ENCODE data around the gene LACC1.

The LACC1 gene

GRCh38 chr13:43894438-43894837, 14.7 kb downstream of the LACC1 start:
- no peak for DNase-seq

DNA sequence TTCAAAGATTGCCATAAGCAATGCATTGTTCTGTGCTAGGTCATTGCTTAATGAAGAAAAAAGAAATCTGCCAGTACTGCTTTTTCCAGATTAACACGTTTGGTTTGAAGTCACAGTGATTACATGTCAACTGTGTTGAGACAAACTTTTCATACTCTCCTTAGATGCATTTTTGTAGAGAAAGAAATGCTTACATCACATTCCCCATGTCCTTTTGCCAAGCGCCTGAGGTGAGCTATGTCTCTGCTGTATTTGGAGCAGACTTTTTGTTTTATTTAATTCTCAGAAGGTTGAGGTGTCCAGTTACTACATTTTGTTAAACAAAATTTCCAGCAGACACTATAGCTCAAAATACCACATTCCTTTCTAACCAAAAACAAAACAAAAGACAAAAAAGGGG, 16.2 kb downstream of the LACC1 start:
- no peak for DNase-seq

- DNase-seq = peak; percentile 17
Measured at GRCh38 chr13:43905435-43906031, 25.8 kb downstream of the LACC1 start.

DNA sequence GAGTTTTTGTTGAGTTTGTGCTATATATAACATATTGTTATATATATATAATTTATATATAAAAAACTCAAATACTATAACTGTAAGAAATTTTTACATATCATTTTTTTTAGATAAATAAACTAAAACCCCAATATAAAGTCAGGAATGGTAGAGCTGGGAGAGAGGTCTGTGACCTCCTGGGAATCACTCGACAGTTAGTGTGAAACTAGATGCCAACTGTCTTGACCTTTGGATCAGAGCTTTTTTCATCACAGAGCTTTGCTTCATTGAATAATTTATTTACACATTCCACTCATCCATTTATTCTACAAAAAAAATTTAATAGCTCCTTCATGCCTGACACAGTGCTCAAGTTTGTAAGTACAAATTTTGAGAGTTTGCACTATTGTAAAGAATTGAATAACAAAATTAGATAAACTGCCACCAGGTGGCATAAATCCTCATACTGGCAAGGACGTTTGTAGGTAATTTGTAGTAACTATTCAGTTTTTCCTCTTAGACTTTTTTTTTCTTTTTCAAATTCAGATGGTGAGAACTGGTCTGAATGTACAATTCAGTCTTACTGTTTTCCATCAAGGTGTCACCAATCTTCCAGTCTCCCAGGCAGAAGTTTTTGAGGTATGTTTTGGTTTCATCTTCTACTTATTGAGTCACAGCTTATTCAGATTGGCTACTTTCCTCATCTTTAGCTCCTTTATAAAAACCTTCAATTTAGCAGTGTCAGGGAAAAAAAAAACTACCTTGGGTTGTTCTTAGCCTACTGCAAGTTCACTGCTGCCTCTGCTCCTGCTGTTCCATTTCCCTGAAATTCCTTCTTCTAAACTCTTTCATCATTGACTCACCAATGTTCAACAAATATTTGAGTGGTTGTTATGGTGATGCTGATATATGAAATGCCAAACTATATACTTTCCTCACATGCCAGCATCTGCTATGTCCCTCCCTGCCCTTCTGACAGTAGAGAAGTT, 28.7 kb downstream of the LACC1 start:
- DNase-seq = no peak

- no peak for DNase-seq
Measured at GRCh38 chr13:43910856-43911255, 31.2 kb downstream of the LACC1 start.

DNA sequence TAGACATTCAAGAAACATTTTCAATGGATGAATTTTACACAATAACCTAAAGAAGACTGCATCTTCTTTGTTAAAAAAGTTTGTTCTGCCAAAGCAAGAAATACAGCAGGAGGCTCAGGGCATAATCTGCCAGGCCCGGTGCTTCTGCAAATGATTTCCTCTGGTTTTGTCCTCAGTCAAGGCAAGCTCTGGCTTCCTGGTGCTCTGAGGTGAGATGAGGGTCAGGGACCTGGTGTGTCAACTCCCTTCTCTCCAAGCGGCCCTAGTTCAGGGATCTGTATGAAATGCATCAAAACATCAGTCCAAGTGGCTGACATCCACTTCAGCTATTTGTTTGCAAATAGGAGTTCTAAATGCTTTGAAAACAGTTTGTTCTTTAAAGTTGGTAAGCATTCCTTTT, 31.6 kb downstream of the LACC1 start:
- no peak for DNase-seq

DNA sequence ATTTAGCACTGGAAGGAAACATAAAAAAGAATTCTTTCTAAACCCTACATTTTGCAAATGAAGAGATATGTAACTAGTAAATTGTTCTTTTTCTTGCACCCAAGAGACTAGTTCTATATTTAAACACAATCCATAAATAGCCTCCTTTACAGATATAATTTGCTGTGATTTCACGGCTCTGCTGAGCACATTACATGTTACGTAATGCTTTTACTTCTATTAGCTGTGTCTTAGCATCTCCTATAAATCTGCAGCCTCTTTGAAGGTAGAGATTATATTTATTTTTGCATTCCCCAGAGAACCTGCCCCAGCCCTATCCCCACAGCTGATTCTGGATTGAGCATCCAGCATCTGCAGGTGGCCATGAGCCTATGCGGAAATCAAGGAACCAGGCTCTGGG, 32.2 kb downstream of the LACC1 start:
- no peak for DNase-seq

DNA sequence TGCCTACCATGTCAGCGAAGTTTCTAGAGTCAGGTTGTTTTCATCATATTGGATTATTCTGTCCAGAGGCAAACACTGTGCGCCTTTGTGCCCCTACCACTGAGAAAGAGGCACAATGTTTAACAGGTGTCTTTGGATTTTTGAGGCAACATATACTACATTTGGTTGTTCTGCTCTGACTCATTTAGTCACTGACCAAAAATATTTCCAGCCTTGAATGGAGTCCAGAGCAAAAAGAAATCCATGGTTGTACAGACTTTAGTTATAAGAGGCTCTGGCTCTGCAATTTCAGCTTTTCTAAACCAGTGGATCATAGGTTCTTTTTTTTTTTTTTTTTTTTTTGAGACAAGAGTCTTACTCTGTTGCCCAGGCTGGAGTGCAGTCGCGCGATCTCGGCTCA, 35.7 kb downstream of the LACC1 start:
- no peak for DNase-seq

DNA sequence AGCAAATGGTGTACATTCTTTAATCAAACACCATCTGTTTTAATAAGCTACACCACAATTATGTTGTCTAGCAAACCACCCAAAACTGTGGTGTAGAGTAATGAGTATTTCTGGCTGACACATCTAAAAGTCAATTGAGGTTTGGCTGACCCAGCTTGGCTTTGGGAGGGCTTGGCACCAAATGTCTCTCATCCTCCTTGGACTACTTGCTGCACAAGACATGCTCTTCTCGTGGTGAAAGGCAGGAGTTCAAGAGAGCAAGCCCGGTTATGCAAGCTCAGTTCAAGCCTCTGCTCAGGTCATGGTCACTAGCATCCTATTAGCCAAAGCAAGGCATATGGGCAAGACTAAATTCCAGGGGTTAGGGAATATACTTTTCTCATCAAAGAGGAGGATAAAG, 37.1 kb downstream of the LACC1 start:
- DNase-seq = no peak

- DNase-seq = no peak
Measured at GRCh38 chr13:43918636-43919035, 38.9 kb downstream of the LACC1 start.

DNA sequence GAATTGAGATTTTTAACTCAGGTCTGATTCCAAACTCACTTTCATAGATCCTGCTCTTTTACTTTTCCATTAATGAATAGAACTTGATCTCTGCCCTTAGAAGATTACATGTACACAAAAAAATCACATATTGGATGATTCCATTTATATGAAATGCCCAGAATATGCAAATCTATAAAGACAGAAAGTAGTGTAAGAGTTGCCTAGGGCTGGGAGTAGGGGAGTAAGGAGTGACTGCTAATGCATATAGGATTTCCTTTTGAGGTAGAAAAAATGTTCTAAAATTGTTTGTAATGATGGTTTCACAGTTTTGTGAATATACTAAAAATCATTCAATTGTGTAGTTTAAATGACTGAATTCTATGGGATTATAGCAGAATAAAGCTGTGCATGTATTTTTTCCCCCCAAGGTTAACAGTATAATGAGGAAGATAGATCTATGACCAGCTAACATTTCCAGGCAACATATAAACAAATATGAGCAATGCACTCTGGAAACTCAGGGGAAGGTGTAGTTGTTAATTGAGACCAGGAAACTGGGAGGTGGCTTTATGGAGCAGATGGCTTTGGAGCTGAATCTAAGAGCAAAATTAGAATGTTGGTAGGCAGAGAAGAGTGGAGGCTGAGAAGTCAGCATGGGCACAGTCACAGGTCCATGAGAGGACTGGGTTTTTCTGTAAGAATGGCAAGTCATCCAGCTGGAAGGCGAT, 41.4 kb downstream of the LACC1 start:
- no peak for DNase-seq

- DNase-seq = no peak
Measured at GRCh38 chr13:43924549-43925245, 45.0 kb downstream of the LACC1 start.

GRCh38 chr13:43929947-43930346, 50.2 kb downstream of the LACC1 start:
- no peak for DNase-seq

- no peak for DNase-seq
Measured at GRCh38 chr13:43933378-43933777, 53.7 kb downstream of the LACC1 start.

- DNase-seq = no peak
Measured at GRCh38 chr13:43934273-43934672, 54.6 kb downstream of the LACC1 start.

DNA sequence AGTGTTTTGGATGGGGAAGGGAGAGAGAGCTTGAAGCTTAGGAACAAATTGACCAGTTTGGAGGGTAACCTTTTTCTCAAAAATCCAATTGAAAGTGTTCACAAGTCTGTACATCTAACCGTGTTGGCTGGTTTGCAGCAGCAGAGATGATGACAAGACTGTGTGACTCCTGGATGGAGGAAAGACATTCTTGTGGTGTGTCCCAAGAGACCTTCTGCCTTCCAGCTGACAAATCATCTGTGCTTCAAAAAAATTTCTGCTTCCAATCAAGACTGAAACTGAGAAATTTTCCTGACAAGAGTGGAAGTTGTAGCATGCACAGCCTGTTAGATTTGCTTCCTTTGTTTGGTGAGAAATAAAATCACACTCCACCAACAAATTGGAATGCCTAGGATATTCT, 56.2 kb downstream of the LACC1 start:
- no peak for DNase-seq

GRCh38 chr13:43936647-43937046, 56.9 kb downstream of the LACC1 start:
- no peak for DNase-seq

GRCh38 chr13:43937839-43938238, 58.1 kb downstream of the LACC1 start:
- DNase-seq = no peak

DNA sequence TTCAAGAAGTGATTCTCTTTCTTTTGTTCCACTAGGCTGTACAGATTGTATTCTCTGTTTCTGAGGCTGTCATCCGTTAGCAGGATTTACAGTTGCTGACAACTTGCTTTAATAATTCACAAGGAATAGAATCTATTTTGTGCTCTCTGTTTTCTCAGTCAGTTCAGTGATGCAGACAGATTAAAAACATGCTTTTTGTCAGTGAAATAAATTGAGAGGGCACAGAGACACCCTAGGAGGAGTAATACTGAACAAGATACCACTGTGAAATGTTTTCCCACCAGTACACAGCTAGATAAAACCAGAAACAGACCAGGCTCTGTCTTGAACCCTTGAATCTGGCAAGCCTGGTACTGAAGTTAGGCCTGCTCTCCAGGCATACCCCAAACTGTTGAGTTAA, 58.7 kb downstream of the LACC1 start:
- DNase-seq = no peak

GRCh38 chr13:43939086-43939485, 59.4 kb downstream of the LACC1 start:
- no peak for DNase-seq

DNA sequence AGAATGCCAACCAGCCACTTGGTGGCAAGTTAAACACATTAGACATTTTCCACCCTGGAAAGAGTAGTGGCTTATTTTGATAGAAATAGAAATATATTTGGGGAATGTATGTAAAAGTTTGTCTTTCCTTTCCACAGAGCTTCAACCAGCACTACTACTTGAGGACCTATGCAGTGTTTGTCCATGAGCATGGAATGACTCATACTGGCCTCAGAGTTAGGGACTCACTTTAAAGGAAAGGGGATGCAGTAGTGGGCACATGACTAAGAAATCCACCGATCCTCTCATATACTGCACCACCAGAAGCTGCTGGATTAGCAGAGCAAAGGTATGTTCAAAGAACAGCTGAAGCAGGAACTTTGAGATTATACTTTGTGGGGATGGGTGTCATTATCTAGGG, 62.6 kb downstream of the LACC1 start:
- DNase-seq = no peak
